ENCODE data around the gene PATE3.

Gene PATE3

DNA sequence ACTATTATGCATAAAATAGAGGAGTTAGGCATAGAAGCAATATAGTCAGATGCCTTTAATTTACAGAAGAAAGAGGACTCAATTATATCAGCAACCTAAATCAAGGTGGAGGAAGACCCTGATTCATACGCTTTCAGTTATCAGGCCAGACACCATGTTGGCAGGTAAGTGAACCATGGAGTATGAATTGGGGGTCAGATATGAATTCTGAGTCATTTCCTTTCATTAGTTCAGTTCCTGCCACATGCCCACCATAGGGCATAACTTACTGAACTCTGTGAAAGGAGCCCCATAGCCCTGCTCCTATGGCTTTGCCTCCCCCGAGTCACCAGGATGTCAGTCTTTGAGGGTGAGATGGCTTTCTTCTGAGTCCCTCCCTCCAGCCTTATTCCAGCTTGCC, 24.4 kb upstream of the PATE3 start:
- TF ChIP-seq, protein P1, sequence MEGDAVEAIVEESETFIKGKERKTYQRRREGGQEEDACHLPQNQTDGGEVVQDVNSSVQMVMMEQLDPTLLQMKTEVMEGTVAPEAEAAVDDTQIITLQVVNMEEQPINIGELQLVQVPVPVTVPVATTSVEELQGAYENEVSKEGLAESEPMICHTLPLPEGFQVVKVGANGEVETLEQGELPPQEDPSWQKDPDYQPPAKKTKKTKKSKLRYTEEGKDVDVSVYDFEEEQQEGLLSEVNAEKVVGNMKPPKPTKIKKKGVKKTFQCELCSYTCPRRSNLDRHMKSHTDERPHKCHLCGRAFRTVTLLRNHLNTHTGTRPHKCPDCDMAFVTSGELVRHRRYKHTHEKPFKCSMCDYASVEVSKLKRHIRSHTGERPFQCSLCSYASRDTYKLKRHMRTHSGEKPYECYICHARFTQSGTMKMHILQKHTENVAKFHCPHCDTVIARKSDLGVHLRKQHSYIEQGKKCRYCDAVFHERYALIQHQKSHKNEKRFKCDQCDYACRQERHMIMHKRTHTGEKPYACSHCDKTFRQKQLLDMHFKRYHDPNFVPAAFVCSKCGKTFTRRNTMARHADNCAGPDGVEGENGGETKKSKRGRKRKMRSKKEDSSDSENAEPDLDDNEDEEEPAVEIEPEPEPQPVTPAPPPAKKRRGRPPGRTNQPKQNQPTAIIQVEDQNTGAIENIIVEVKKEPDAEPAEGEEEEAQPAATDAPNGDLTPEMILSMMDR (IDR thresholded peaks at IDR 0.05; ENCODE audit: control insufficient read depth, insufficient read depth, low read depth, low read length, missing control alignments): no peak
- H3K4me3 ChIP-seq (ENCODE audit: control insufficient read depth, low read depth, low read length): no peak overlapping the region
- DNase-seq (ENCODE audit: low read depth): no peak

DNA sequence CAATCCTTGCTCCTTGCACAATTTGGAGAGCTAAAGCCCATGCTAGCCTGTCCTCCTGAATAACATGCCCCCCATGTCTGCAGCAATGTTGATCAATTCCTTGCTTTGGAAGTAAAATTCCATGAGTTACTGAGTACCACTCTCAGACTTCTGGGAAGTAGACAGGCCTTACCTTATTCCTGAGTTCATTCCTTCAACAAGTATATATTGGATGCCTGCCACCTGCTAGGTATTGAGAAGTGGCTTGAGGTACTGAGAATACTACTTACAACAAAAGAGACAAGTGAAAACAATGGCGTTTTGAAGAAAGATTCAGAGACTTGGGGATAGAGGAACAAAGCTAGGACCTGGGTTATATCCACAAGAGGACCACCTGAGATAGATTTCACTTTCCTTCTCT, 21.7 kb upstream of the PATE3 start:
- no peak for DNase-seq (ENCODE audit: low read depth)
- no peak overlapping the region for H3K4me3 ChIP-seq (ENCODE audit: control insufficient read depth, low read depth, low read length)
- TF ChIP-seq, protein P1 (IDR thresholded peaks at IDR 0.05; ENCODE audit: control insufficient read depth, insufficient read depth, low read depth, low read length, missing control alignments): no peak

DNA sequence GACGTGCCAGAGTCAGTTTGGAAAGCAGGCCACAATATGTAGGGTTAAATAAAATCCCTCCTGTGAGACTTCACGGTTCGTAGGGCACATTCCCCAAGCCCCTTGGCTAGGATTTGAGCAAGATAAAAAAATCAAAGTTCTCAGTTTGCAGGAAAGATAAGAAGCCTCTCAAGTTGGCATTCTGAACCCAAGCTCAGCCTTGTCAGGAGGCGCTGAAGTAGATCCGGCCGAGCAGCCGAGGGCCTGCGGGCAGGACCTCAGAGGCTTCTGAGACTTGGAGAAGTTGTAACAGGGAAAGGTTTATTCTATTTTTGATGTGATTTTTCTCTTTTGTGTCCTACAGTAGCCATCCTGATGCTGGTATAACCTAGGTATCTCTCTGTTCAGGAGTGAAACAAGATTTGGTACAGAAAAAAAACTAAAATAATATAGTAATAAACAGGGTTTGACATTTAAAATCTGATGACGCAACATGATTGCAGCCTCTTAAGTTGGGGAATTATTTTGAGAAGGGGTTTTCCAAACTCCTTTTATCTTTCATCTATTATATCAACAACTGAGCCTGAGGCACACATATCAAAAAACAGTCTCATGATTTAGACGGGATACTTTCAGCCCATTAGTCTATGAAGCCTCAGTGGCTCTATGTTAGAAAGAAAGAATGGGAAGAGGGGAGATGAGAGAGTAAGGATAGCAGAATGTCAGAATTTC, 19.4 kb upstream of the PATE3 start:
- DNase-seq (ENCODE audit: low read depth): no peak
- TF ChIP-seq, protein P1 (IDR thresholded peaks at IDR 0.05; ENCODE audit: control insufficient read depth, insufficient read depth, low read depth, low read length, missing control alignments): no peak

DNA sequence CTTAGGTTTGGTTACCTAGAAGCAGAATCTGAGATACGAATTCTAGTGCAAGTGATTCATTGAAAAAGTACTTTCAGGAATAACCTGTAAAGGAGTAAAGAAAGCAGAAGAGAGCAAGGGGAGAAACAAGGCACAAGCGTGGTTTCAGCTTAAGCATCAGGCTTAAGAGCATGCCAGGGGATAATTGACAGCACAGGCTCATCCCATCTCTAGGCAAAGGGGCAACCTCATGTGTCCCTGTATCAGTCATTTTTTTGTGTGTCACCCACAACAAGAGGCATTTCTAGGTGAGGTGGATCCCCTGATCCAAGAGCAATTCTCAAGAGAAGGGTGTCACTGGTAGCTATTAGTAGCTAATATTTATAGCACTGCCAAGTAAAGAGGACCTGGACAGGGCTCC, 17.3 kb upstream of the PATE3 start:
- TF ChIP-seq, protein P1 (IDR thresholded peaks at IDR 0.05; ENCODE audit: control insufficient read depth, insufficient read depth, low read depth, low read length, missing control alignments): no peak
- no peak overlapping the region for H3K4me3 ChIP-seq (ENCODE audit: control insufficient read depth, low read depth, low read length)
- DNase-seq (ENCODE audit: low read depth): no peak

More for the DNA sequence above, 19.4 kb upstream of the PATE3 start:
- H3K4me3 ChIP-seq (ENCODE audit: control insufficient read depth, low read depth, low read length): no peak overlapping the region

DNA sequence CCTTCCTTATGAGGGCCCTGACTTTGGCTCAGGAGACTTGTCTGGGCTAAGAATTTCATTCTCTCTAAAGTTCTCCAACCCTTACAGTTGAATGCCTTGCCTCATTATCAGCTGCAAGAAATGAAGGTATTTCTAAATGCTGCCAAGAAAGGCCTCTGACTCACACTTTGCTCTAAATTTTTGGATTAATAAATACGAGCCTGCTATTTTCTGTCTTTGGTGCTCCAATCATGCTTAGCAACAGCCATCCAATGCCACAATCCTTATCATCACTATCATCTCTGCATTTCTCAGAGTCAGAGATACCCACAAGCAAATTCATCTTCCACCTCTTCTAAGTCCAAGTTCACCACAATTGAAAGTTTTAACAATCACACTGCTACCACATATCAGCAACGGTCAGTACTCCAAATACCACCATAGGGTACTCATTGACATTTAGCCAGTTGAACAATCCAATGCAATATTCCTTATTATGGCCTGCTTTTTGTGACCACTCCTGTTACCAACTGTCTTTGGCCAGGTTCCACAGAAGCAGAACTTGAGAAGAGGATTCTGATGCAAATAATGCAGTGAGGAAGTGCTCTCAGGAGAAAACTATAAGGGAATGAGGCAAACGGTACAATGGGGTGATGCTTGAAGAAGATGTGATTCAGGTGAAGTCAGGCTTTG, 15.0 kb upstream of the PATE3 start:
- DNase-seq (ENCODE audit: low read depth): peak; percentile 43
- TF ChIP-seq, protein P1 (IDR thresholded peaks at IDR 0.05; ENCODE audit: control insufficient read depth, insufficient read depth, low read depth, low read length, missing control alignments): no peak
- H3K4me3 ChIP-seq (ENCODE audit: control insufficient read depth, low read depth, low read length): no peak overlapping the region

DNA sequence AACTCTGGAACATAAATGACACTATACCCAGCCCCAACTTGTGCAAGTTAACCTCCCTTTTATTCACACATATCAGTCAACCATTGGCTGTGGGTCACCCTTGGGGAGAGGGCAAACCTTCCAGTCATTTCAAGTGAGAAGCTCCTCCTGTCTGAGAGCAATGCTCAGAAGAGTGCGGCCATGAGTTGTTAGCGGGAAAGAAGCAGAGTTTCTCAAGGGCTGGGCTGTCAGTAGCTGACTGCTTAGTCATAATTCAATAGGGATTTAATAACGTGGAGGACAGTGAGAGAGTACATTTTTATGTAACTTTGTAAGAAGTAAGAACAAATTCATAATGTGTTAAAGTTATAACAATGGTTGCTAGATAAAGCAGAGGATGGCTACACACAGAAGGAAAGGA, 14.4 kb upstream of the PATE3 start:
- H3K4me3 ChIP-seq (ENCODE audit: control insufficient read depth, low read depth, low read length): no peak overlapping the region
- no peak for DNase-seq (ENCODE audit: low read depth)
- TF ChIP-seq, protein P1 (IDR thresholded peaks at IDR 0.05; ENCODE audit: control insufficient read depth, insufficient read depth, low read depth, low read length, missing control alignments): no peak
